ENCODE results near the gene ABCD4.

Gene ABCD4

DNA sequence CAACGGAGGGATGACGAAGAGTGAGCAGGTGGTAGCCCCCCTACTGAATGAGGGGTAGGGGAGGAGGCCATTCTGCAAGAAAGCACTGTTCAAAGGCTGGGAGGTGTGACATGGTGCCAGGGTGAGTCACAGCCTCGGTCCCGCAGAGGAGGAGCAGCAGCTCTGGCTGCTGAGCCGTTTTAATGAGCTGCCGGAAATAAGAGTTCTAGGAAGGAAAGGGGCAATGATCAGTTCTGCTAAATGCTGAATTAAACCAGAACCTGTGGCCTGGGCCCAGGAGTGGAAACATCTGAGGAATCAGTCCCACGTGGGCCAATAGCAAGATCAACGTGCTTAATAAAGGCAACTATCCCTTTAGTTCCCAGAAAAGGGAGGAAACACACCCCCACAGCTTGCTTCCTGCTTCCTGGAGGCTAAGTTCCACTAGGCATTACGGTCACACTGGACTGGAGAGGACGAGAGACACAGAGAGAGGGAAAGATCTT, 3.6 kb downstream of the ABCD4 start:
- H3K9me3 ChIP-seq (ENCODE audit: control insufficient read depth in 1 of 2, low read length in 2 of 2), result no peaks in the 10 kb centered on the region
- peaks cover 5 to 8% of the 10 kb centered on the region in 2 donors for H3K4me1 ChIP-seq (ENCODE audit: control insufficient read depth in 1 of 2, insufficient read depth in 2 of 2, low read length in 2 of 2)
- no peak overlapping the region for H3K4me3 ChIP-seq (ENCODE audit: low read depth in 1 of 2, low read length in 2 of 2)
- H3K36me3 ChIP-seq (ENCODE audit: control insufficient read depth in 1 of 2, insufficient read depth in 2 of 2, low read length in 2 of 2), result peaks cover 12 to 52% of the 10 kb centered on the region in 2 donors
- peak overlapping the region; percentile 32 for H3K27ac ChIP-seq (ENCODE audit: low read length)
- no peaks in the 10 kb centered on the region for H3K27me3 ChIP-seq (ENCODE audit: low read depth, low read length)

DNA sequence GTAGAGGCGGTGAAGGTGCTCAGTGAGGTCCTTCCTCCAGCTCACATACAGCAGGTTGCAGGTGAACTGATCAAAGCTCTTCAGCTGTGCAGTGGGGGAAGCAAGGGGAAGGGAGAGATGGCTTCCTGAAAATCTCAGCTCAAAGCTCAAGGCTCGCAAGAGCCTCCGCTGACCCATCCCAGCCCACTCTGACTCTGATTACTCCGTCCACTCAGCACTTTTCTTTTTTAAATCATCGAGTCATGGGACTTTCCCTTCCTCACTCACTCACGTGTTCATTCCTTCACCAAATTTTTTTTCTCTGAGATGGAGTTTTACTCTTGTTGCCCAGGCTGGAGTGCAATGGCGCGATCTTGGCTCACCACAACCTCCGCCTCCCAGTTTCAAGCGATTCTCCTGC, 4.7 kb downstream of the ABCD4 start:
- Histone ChIP-seq H3K9me3 (ENCODE audit: control insufficient read depth in 1 of 2, low read length in 2 of 2) (no peaks in the 10 kb centered on the region), H3K27ac (ENCODE audit: low read length) (no peak overlapping the region), H3K4me1 (ENCODE audit: control insufficient read depth in 1 of 2, insufficient read depth in 2 of 2, low read length in 2 of 2) (peaks cover 5 to 8% of the 10 kb centered on the region in 2 donors), H3K36me3 (ENCODE audit: control insufficient read depth in 1 of 2, insufficient read depth in 2 of 2, low read length in 2 of 2) (peaks cover 12 to 52% of the 10 kb centered on the region in 2 donors), H3K27me3 (ENCODE audit: low read depth, low read length) (no peaks in the 10 kb centered on the region), H3K4me3 (ENCODE audit: low read depth in 1 of 2, low read length in 2 of 2) (no peak overlapping the region)

DNA sequence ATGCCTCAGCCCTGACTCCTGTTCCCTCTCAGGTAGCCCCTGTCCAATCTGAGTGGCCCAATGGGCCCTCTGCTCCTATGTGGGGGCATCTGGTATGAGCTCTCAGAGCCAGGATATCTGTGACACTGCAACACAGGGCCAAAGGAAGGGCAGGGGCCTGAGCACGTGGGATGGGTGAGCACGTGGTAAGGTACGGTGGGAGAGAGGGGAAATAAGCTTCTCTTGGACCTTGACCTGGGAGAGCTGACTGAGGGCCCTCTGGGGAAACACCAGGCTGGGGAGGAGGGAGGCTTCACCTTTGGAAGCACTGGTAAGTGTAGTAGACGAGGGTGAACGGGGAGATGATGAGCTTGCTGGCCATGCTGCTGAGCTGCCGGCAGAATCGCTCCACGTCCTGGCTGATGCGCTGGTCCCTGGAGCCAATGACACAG, 6.7 kb downstream of the ABCD4 start:
- Histone ChIP-seq H3K9me3 (ENCODE audit: control insufficient read depth in 1 of 2, low read length in 2 of 2) (no peaks in the 10 kb centered on the region), H3K27ac (ENCODE audit: low read length) (no peak overlapping the region), H3K27me3 (ENCODE audit: low read depth, low read length) (no peaks in the 10 kb centered on the region), H3K4me3 (ENCODE audit: low read depth in 1 of 2, low read length in 2 of 2) (no peak overlapping the region), H3K36me3 (ENCODE audit: control insufficient read depth in 1 of 2, insufficient read depth in 2 of 2, low read length in 2 of 2) (peaks cover 29 to 70% of the 10 kb centered on the region in 2 donors), H3K4me1 (ENCODE audit: control insufficient read depth in 1 of 2, insufficient read depth in 2 of 2, low read length in 2 of 2) (peaks cover 0 to 5% of the 10 kb centered on the region in 2 donors)

DNA sequence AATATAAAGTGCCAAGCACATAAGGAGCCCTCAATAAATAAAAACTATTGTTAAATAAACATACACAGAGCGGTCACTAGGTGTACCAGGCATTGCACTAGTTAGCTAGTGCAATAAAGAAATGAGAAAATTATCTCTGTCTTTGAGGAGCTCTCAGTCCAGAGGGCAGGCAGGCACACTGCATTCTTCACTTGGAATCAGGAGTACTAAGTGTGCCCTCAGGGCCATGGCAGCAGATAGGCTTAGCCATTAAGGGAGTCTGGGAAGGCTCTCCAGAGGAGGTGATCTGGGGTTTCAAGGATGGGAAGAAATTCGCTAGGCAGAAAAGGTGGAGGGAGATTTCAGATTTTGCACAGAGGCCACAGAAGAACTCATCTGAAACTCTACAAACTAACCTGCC, 9.1 kb downstream of the ABCD4 start:
- Histone ChIP-seq H3K4me1 (ENCODE audit: control insufficient read depth in 1 of 2, insufficient read depth in 2 of 2, low read length in 2 of 2) (no peaks in the 10 kb centered on the region), H3K9me3 (ENCODE audit: control insufficient read depth in 1 of 2, low read length in 2 of 2) (no peaks in the 10 kb centered on the region), H3K27ac (ENCODE audit: low read length) (no peak overlapping the region), H3K27me3 (ENCODE audit: low read depth, low read length) (no peaks in the 10 kb centered on the region), H3K4me3 (ENCODE audit: low read depth in 1 of 2, low read length in 2 of 2) (no peak overlapping the region), H3K36me3 (ENCODE audit: control insufficient read depth in 1 of 2, insufficient read depth in 2 of 2, low read length in 2 of 2) (peaks cover 43 to 76% of the 10 kb centered on the region in 2 donors)

DNA sequence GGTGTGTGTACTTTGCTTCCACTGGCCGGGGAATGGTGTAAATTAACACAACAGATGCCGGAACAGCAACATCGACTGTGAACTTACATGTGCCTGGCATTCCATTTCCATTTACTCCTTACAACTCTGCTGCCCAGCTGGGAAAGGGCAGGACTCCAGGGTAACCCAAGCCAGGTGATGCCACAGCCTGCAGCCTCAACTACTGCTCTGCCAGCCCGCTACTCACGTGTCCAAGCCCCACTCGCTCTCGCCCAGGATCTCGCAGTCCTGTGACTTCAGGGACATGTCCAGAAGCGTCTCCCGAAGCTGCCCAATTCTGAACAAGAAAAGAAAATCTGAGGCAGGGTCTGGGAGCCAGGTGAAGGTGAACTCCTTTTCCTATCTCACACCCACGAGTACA, 10.7 kb downstream of the ABCD4 start:
- Histone ChIP-seq H3K4me3 (ENCODE audit: low read depth in 1 of 2, low read length in 2 of 2) (no peak overlapping the region), H3K27ac (ENCODE audit: low read length) (no peak overlapping the region), H3K36me3 (ENCODE audit: control insufficient read depth in 1 of 2, insufficient read depth in 2 of 2, low read length in 2 of 2) (peaks cover 53 to 79% of the 10 kb centered on the region in 2 donors), H3K27me3 (ENCODE audit: low read depth, low read length) (no peaks in the 10 kb centered on the region), H3K4me1 (ENCODE audit: control insufficient read depth in 1 of 2, insufficient read depth in 2 of 2, low read length in 2 of 2) (no peaks in the 10 kb centered on the region), H3K9me3 (ENCODE audit: control insufficient read depth in 1 of 2, low read length in 2 of 2) (no peaks in the 10 kb centered on the region)

DNA sequence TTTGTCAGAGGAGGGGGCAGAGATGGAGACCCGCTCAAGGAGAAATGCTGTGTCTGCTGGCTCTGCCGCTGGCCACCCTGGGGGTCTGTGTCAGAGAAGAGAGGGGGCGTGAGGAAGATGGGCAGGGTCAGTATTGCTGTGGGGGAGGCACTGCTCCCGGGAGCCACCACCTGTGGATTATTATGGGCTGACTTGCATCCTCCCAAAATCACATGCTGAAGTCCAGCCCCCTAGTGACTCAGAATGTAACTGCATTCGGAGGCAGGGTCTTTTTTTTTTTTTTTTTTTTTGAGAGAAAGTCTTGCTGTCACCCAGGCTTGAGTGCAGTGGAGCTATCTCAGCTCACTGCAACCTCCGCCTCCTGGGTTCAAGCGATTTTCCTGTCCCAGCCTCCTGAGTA, 12.3 kb downstream of the ABCD4 start:
- H3K36me3 ChIP-seq (ENCODE audit: control insufficient read depth in 1 of 2, insufficient read depth in 2 of 2, low read length in 2 of 2), result peaks cover 49 to 77% of the 10 kb centered on the region in 2 donors
- H3K27me3 ChIP-seq (ENCODE audit: low read depth, low read length), result no peaks in the 10 kb centered on the region
- no peaks in the 10 kb centered on the region for H3K9me3 ChIP-seq (ENCODE audit: control insufficient read depth in 1 of 2, low read length in 2 of 2)
- no peak overlapping the region for H3K4me3 ChIP-seq (ENCODE audit: low read depth in 1 of 2, low read length in 2 of 2)
- no peaks in the 10 kb centered on the region for H3K4me1 ChIP-seq (ENCODE audit: control insufficient read depth in 1 of 2, insufficient read depth in 2 of 2, low read length in 2 of 2)
- H3K27ac ChIP-seq (ENCODE audit: low read length), result no peak overlapping the region

DNA sequence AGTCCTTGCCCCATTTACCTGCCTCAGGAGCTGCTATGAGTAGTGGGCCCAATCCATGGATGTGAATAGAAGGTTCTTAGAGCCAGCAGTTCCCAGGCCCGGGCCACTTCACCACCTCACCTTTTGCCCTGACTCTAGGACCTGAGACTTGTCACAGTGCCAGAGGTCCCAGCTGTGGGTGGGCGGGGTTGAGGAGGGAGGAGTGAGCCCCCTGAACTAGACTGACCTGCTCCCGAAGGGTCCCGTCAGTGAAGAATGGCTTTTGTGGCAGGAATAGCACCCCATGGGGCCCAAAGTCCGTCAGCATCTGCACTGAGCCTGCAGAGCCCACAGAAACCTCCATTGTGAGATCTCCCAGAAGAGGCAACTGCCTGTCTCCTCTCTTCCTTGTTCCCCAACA, 12.9 kb downstream of the ABCD4 start:
- Histone ChIP-seq H3K9me3 (ENCODE audit: control insufficient read depth in 1 of 2, low read length in 2 of 2) (no peaks in the 10 kb centered on the region), H3K4me3 (ENCODE audit: low read depth in 1 of 2, low read length in 2 of 2) (no peak overlapping the region), H3K27me3 (ENCODE audit: low read depth, low read length) (no peaks in the 10 kb centered on the region), H3K36me3 (ENCODE audit: control insufficient read depth in 1 of 2, insufficient read depth in 2 of 2, low read length in 2 of 2) (peaks cover 52 to 75% of the 10 kb centered on the region in 2 donors), H3K27ac (ENCODE audit: low read length) (no peak overlapping the region), H3K4me1 (ENCODE audit: control insufficient read depth in 1 of 2, insufficient read depth in 2 of 2, low read length in 2 of 2) (no peaks in the 10 kb centered on the region)

DNA sequence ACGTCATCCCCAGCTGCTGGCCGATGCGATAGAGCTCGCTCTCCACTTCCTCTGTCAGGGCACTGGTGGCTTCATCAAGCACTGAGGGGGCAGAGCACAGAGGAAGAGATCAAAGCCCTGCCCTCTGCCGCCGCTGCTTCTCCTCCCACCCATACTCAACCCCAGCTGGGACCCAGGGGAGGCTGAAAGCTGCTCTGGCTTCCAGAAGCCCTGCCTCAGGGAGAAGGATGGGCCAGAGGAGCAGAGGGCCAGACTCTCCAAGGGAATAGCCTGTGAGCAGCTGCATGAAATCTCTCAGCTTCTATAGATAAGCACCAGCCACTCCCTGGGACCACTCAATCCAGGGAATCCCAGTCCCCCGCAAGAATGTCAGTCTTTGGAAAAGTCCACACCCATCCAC, 16.0 kb downstream of the ABCD4 start:
- peaks cover 48 to 79% of the 10 kb centered on the region in 2 donors for H3K36me3 ChIP-seq (ENCODE audit: control insufficient read depth in 1 of 2, insufficient read depth in 2 of 2, low read length in 2 of 2)
- H3K4me1 ChIP-seq (ENCODE audit: control insufficient read depth in 1 of 2, insufficient read depth in 2 of 2, low read length in 2 of 2), result no peaks in the 10 kb centered on the region
- H3K27ac ChIP-seq (ENCODE audit: low read length), result no peak overlapping the region
- no peak overlapping the region for H3K4me3 ChIP-seq (ENCODE audit: low read depth in 1 of 2, low read length in 2 of 2)
- no peaks in the 10 kb centered on the region for H3K27me3 ChIP-seq (ENCODE audit: low read depth, low read length)
- H3K9me3 ChIP-seq (ENCODE audit: control insufficient read depth in 1 of 2, low read length in 2 of 2), result no peaks in the 10 kb centered on the region

DNA sequence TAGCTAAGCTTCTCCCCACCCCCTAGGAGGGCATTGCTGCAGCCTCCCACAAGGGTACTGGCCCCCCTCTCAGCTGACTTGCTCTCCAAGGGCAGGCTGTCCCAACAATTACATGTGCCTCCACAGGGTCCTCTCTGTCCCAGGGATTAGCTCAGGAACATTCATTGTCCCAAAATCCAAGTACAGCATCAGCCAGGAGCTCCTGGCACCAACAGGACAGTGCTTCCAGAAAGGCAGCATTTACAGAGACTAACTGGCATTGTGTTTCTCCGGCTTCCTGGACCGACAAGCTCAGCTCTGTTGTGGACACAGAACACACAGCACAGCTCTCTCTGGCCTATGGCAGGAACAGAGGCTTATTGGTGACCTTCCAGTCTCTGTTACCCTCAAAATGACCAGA, 21.7 kb downstream of the ABCD4 start:
- Histone ChIP-seq H3K4me3 (ENCODE audit: low read depth in 1 of 2, low read length in 2 of 2) (no peak overlapping the region), H3K9me3 (ENCODE audit: control insufficient read depth in 1 of 2, low read length in 2 of 2) (peaks cover 0 to 6% of the 10 kb centered on the region in 2 donors), H3K27ac (ENCODE audit: low read length) (no peak overlapping the region), H3K4me1 (ENCODE audit: control insufficient read depth in 1 of 2, insufficient read depth in 2 of 2, low read length in 2 of 2) (no peaks in the 10 kb centered on the region), H3K27me3 (ENCODE audit: low read depth, low read length) (no peaks in the 10 kb centered on the region), H3K36me3 (ENCODE audit: control insufficient read depth in 1 of 2, insufficient read depth in 2 of 2, low read length in 2 of 2) (peaks cover 13 to 29% of the 10 kb centered on the region in 2 donors)

DNA sequence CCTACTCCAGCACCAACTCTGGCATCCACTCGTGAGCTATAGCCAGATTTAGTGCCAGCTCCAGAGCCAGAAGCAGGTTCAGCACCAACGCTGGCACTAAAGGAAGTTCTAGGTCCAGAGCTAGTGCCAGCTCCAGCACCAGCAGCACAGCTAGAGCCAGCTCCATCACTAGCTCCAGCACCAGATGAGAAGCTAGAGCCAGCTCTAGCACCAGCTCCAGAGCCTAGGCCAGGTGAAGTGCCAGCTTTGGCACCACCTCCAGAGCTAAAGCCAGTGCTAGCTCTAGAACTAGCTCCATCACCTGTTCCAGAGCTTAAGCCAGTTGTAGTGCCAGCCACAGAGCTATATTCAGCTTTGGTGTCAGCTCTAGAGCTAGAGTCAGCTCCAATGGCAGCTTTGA, 24.7 kb downstream of the ABCD4 start:
- Histone ChIP-seq H3K9me3 (ENCODE audit: control insufficient read depth in 1 of 2, low read length in 2 of 2) (peaks cover 0 to 6% of the 10 kb centered on the region in 2 donors), H3K4me3 (ENCODE audit: low read depth in 1 of 2, low read length in 2 of 2) (no peak overlapping the region), H3K27me3 (ENCODE audit: low read depth, low read length) (no peaks in the 10 kb centered on the region), H3K4me1 (ENCODE audit: control insufficient read depth in 1 of 2, insufficient read depth in 2 of 2, low read length in 2 of 2) (no peaks in the 10 kb centered on the region), H3K27ac (ENCODE audit: low read length) (no peak overlapping the region), H3K36me3 (ENCODE audit: control insufficient read depth in 1 of 2, insufficient read depth in 2 of 2, low read length in 2 of 2) (peaks cover 1 to 7% of the 10 kb centered on the region in 2 donors)

DNA sequence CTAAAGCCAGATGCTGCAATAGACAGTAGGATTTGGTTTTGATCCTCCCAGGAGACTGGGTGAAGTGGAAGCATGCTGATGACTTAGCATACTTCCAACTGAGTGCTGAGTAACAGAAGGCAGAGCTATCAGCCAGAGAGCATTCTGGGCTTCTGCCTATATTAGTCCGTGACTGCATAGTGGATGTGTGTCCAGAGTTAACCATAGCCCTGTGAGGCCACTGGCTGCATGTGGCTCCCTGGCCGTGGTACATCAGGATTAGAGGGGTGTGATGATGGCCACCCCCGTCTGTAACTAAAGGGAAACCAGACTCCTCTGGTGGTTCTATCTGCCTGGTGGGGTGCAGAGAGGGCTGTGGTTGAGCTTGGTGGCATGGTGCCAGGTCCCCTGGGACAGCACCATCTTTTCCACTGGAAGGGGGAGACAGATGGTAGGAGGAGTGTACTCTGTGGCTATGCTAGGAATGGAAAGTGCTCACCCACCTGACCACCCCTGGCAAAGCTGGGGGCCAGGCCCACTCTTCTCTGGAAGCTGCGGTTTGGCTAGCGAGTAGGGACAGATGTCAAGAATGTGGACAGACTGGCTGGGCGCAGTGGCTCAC, 27.4 kb downstream of the ABCD4 start:
- H3K36me3 ChIP-seq (ENCODE audit: control insufficient read depth in 1 of 2, insufficient read depth in 2 of 2, low read length in 2 of 2), result no peaks in the 10 kb centered on the region
- no peak overlapping the region for H3K27ac ChIP-seq (ENCODE audit: low read length)

DNA sequence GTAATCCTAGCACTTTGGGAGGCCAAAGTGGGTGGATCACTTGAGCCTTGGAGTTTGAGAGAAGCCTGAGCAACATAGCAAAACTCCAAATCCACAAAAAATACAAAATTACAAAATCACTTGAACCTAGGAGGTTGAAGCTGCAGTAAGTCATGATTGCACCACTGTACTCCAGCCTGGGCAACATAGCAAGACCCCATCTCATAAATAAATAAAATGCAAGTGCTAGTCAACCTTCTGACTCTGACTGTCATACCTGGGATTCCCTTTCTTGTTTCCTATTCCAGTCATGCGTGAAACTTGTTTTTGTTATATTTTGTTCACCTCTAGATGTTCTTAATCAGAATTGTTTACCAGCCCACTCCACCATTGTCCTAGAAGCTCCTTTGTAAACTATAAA, 31.4 kb downstream of the ABCD4 start:
- Histone ChIP-seq H3K27ac (ENCODE audit: low read length) (no peak overlapping the region), H3K9me3 (ENCODE audit: control insufficient read depth in 1 of 2, low read length in 2 of 2) (no peaks in the 10 kb centered on the region), H3K4me1 (ENCODE audit: control insufficient read depth in 1 of 2, insufficient read depth in 2 of 2, low read length in 2 of 2) (no peaks in the 10 kb centered on the region), H3K36me3 (ENCODE audit: control insufficient read depth in 1 of 2, insufficient read depth in 2 of 2, low read length in 2 of 2) (no peaks in the 10 kb centered on the region), H3K4me3 (ENCODE audit: low read depth in 1 of 2, low read length in 2 of 2) (no peak overlapping the region), H3K27me3 (ENCODE audit: low read depth, low read length) (no peaks in the 10 kb centered on the region)

More for the DNA sequence above, 27.4 kb downstream of the ABCD4 start:
- Histone ChIP-seq H3K4me1 (ENCODE audit: control insufficient read depth in 1 of 2, insufficient read depth in 2 of 2, low read length in 2 of 2) (no peaks in the 10 kb centered on the region), H3K9me3 (ENCODE audit: control insufficient read depth in 1 of 2, low read length in 2 of 2) (peaks cover 0 to 6% of the 10 kb centered on the region in 2 donors), H3K27me3 (ENCODE audit: low read depth, low read length) (no peaks in the 10 kb centered on the region), H3K4me3 (ENCODE audit: low read depth in 1 of 2, low read length in 2 of 2) (no peak overlapping the region)

Data from muscle layer of duodenum (tissue), 2 donors.